ENCODE results near the gene RPL10. TPM values are rescaled to one million over a fixed set of nuclear protein-coding genes. Genes with fewer than 3 reads are reported as not detected.
A peak's percentile ranks its signal among the peaks of the same experiment; 100 is the strongest.

Gene RPL10
- total and polyA plus RNA-seq, 2 of the 13 experiments (the other 11 are each of a cell fraction or from before 2014, with no cell fraction given) = 2,381 to 4,713 TPM

DNA sequence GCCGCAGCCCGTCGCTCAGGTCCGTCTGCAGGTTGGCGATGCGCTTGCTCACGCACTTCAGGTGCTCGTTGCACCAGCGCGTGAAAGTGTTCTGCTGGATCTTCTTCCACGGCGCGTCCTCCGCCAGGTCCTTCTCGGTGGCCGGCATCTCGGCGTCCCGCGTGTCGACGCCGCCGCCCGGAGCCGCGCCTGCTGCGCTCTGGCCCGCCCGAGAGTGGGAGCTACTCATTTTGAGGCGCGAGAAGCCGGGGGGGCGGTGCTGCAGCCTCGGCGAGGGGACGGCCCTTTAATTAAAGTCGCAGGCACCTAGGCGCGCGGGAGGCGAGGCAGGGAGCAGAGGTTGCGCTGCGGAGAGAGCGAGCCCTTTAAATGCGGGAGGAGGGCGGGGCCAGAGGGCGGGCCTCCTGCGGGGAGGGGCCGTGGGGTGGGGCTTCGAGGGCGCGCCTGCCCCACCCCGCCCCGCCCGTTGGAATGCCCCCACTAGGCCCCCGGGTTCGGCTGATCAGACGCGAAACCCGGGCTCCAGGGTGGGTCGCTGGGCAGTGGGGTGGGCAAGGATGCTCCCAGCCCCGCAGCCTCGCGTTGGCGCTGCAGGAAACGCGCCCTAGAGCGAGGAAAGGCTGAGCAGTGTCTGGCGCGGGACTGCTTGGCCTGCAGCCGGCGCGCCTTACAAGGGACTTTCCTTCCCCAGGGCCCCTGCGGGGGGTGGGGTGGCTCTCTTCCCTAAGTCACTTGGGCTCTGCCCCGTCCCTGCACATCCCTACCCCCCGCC, 27.0 kb upstream of the RPL10 start (continued):
- TF ChIP-seq ZNF24 (IDR thresholded peaks at IDR 0.05) (no peak), MZF1 (CRISPR knock-in tag; IDR thresholded peaks at IDR 0.05; ENCODE audit: borderline replicate concordance) (no peak), RFX1 (IDR thresholded peaks at IDR 0.05) (no peak), TFDP2 (CRISPR knock-in tag; IDR thresholded peaks at IDR 0.05) (no peak), ZEB1 (IDR thresholded peaks at IDR 0.05; ENCODE audit: insufficient replicate concordance, low read depth) (no peak), TAF15 (IDR thresholded peaks at IDR 0.05; ENCODE audit: low read depth, low read length, poor library complexity, severe bottlenecking) (peak; percentile 63), NR2C2 (CRISPR knock-in tag; IDR thresholded peaks at IDR 0.05; ENCODE audit: borderline replicate concordance) (no peak), TGIF2 (CRISPR knock-in tag; IDR thresholded peaks at IDR 0.05) (0 out of 2 replicates have a peak, but pooled peaks have one; percentile 46), HDAC6 (IDR thresholded peaks at IDR 0.05; ENCODE audit: low read depth, low read length) (no peak), SNRNP70 (IDR thresholded peaks at IDR 0.05; ENCODE audit: low read depth, low read length) (no peak), GTF2F1 (IDR thresholded peaks at IDR 0.05; ENCODE audit: low read length) (no peak), ASH2L (IDR thresholded peaks at IDR 0.05; ENCODE audit: insufficient read length, low read depth, low read length) (no peak), ZNF580 (CRISPR knock-in tag; IDR thresholded peaks at IDR 0.05; ENCODE audit: borderline replicate concordance, low read depth) (no peak), EP300 (IDR thresholded peaks at IDR 0.05; ENCODE audit: low read depth in 2 of 2, low read length in 2 of 2) (no peak), EP300 (CRISPR knock-in tag; IDR thresholded peaks at IDR 0.05; ENCODE audit: borderline replicate concordance) (no peak), MBNL3 (CRISPR knock-in tag; conservative IDR thresholded peaks at IDR 0.05) (no peak), TCF7 (IDR thresholded peaks at IDR 0.05; ENCODE audit: low read depth) (no peak), ZNF142 (CRISPR knock-in tag; IDR thresholded peaks at IDR 0.05) (no peak), NFE2 (CRISPR knock-in tag; IDR thresholded peaks at IDR 0.05) (no peak), ERF (CRISPR knock-in tag; IDR thresholded peaks at IDR 0.05) (peak; percentile 77; the same call in 1 of the 2 replicates), BCL6 (CRISPR knock-in tag; IDR thresholded peaks at IDR 0.05) (peak; percentile 36; the same call in 1 of the 2 replicates), NFKBIZ (CRISPR knock-in tag; IDR thresholded peaks at IDR 0.05) (no peak), ZNF768 (CRISPR knock-in tag; IDR thresholded peaks at IDR 0.05) (no peak)
- TF ChIP-seq, protein P1, sequence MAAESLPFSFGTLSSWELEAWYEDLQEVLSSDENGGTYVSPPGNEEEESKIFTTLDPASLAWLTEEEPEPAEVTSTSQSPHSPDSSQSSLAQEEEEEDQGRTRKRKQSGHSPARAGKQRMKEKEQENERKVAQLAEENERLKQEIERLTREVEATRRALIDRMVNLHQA (CRISPR knock-in tag; IDR thresholded peaks at IDR 0.05) = no peak

All from HepG2 (cell line).